C4-2B (cell line): ENCODE data around the gene EHBP1.
"Not testable (repeated sequence)": the region's sequence is repeated elsewhere in the genome, so short reads cannot be mapped to it uniquely, and the experiment has no call there.

ENCODE experiments used
- H3K27ac ChIP-seq: fragments of 450-650 bp; 2 replicates; pipeline ENCODE4 v1.5.1; 2017
- CTCF ChIP-seq: fragments of 450-650 bp; conservative IDR thresholded peaks from 2 replicates; pipeline ENCODE4 v1.5.1; 2017; ENCODE audit warnings: mild to moderate bottlenecking
- ZFX ChIP-seq: fragments of 450-650 bp; IDR thresholded peaks from 2 replicates; pipeline ENCODE4 v1.6.1; 2017

The EHBP1 gene

DNA sequence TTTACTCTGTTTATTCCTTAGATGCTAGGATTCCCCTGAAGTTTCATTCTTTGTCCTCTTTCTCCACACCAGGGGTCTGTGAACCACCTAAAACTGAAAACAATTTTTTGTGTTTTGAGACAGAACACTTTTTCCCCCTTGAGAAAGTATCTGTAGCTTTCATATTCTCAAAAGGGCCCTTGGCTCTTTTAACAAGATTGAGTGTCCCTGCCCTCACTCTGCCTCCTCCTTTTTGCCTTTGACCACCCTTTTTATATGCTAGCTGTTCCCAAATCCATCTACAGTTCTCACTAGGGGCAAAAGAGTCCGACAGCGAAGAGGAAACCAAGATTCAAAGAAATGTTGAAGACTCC lies 883 bp upstream of the EHBP1 start:
- TF ChIP-seq CTCF = no peak
- no peak for TF ChIP-seq ZFX
- H3K27ac ChIP-seq = peak overlapping the region; percentile 48

- peak; percentile 31 for TF ChIP-seq CTCF
- TF ChIP-seq ZFX = no peak
- peak overlapping the region; percentile 86 for H3K27ac ChIP-seq
Measured at GRCh38 chr2:62705859-62706720, 577 bp downstream of the EHBP1 start.

- peak overlapping the region; percentile 86 for H3K27ac ChIP-seq
- TF ChIP-seq CTCF (no peak), ZFX (no peak)
Measured at GRCh38 chr2:62706721-62707521, 1.4 kb downstream of the EHBP1 start.

DNA sequence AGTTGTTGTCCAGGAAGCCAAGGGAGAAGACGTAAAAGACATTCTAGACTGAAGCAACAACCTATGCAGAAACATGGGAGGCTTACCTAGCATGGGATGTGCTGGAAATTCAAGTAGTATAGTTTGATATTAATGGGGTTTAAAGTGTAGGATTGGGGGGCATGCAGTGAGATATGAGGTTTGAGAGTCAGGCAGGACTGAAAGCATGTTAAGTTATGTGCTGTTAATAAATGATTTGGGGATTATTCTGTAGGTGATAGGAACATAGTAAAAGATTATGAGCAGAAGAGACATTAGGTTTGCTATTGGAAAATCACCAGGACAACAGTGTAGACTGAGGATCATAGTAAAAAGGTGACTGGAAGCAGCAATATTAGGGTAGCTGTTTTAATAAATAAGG lies 3.2 kb downstream of the EHBP1 start:
- TF ChIP-seq CTCF (no peak), ZFX (no peak)
- no peak overlapping the region for H3K27ac ChIP-seq

DNA sequence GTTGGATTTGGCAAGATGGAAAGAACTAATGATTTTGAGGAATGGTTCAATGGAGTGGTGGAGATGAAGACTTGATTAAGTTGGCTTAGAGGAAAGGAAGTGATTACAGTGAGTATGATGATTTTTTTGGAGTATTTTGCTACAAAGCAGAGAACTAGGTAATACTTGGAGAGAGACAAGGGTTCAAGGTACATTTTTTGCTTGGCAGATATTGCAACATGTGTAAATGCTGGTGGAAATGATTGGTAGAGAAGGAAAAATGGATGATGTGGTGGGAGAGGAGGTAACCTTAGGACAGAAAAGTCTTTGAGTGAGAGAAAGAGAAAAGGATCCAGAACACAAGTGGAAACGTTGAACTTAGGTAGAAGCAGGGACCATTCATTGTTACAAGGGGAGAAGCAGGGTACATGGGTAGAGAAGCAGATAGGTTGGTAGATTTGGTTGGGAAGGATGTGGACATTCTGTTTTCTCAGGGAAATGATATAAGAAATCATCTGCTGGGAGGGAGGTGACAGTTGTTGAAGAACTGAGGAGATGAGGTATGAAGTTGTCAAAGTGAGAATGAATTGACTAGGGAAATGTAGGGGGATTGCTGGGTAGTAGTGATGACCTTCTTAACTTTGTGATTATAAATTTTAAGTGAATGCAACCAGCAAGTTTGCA lies 6.5 kb downstream of the EHBP1 start:
- H3K27ac ChIP-seq = no peak overlapping the region
- TF ChIP-seq ZFX (no peak), CTCF (no peak)

DNA sequence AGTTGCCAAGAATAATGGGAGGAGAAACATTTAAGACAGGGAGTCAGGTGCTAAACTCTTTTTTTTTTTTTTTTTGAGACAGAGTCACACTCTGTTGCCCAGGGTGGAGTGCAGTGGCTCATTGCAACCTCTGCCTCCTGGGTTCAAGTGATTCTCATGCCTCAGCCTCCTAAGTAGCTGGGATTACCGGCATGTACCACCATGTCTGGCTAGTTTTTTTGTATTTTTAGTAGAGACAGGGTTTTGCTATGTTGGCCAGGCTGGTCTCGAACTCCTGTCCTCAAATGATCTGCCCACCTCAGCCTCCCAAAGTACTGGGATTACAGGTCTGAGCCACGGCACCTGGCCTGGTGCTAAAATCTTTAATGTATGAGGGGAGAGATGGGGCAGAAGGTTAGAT lies 7.7 kb downstream of the EHBP1 start:
- not testable (repeated sequence) for H3K27ac ChIP-seq

DNA sequence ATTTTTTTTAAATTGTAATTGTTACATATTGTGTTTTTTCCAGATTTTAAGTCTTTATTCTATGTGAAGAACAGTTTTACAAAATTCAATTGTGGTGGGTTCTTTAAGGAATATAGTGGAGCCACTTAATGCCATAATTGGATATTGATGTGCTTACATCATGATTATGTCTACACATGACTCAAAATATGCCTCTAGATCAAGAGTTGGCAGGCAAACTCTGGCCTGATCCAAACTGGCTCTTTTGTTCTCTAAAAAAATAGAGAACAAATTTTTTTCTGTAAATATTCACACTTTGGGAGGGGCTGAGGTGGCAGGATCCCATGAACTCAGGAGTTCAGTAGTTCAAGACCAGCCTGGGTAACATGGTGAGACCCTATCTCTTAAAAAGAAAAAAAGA lies 8.3 kb downstream of the EHBP1 start:
- H3K27ac ChIP-seq = no peak overlapping the region
- no peak for TF ChIP-seq CTCF
- no peak for TF ChIP-seq ZFX
